Stimulated activated CD4-positive, alpha-beta T cell treated with anti-CD3 and anti-CD28 coated beads, Interleukin-2, amount 100 ng/mL, for 48 hours (primary cell): ENCODE measurements around the gene APH1A.
"Not testable (repeated sequence)": the region's sequence is repeated elsewhere in the genome, so short reads cannot be mapped to it uniquely, and the experiment has no call there.

ENCODE experiments used
- DNase-seq, 2 donors: peaks; one replicate each; pipeline ENCODE4 v3.0.0-alpha.2; 2020

Gene APH1A

GRCh38 chr1:150268705-150269403, at the start of gene APH1A:
TSS of gene APH1A (minus strand) at chr1:150269016. CDS start at chr1:150268810, 206 bp downstream.
- DNase-seq = peak; percentile 91 to 92

- not testable (repeated sequence) for DNase-seq
These were observed 45.9 kb upstream of the APH1A start for GRCh38 chr1:150314691-150315090.

- DNase-seq = no peak
These were observed 42.9 kb upstream of the APH1A start for GRCh38 chr1:150311762-150312161.

- no peak for DNase-seq
These were observed 41.1 kb upstream of the APH1A start for GRCh38 chr1:150309758-150310508.

GRCh38 chr1:150308585-150308984, 39.8 kb upstream of the APH1A start:
- DNase-seq = not testable (repeated sequence)

- no peak for DNase-seq
These were observed 34.1 kb upstream of the APH1A start for GRCh38 chr1:150302902-150303301.

GRCh38 chr1:150302338-150302737, 33.5 kb upstream of the APH1A start:
- no peak for DNase-seq

- DNase-seq = no peak
These were observed 30.9 kb upstream of the APH1A start for GRCh38 chr1:150299716-150300115.

- DNase-seq = no peak
These were observed 26.7 kb upstream of the APH1A start for GRCh38 chr1:150295476-150295875.

- DNase-seq = peak; percentile 82
These were observed 24.8 kb upstream of the APH1A start, which contains the start of gene MRPS21 for GRCh38 chr1:150293433-150294253. TSS of gene MRPS21 (plus strand) at chr1:150293861. CDS start at chr1:150294367, 506 bp downstream.

GRCh38 chr1:150288822-150289221, 20.0 kb upstream of the APH1A start:
- no peak for DNase-seq

GRCh38 chr1:150288382-150288781, 19.6 kb upstream of the APH1A start:
- DNase-seq = no peak

GRCh38 chr1:150283260-150283659, 14.4 kb upstream of the APH1A start:
- no peak for DNase-seq

GRCh38 chr1:150282558-150282958, 13.7 kb upstream of the APH1A start:
- DNase-seq = peak in 1 of 2 donors; percentile 21

GRCh38 chr1:150281758-150282557, 13.1 kb upstream of the APH1A start, which contains the start of gene CIART:
TSS of gene CIART (plus strand) at chr1:150282554. CDS start at chr1:150283268, 714 bp downstream.
- peak; percentile 56 to 58 for DNase-seq

GRCh38 chr1:150281221-150281757, 12.5 kb upstream of the APH1A start:
- DNase-seq = peak; percentile 42 to 43

GRCh38 chr1:150280138-150280707, 11.4 kb upstream of the APH1A start:
- DNase-seq = no peak

GRCh38 chr1:150273311-150273710, 4.5 kb upstream of the APH1A start:
- DNase-seq = no peak

GRCh38 chr1:150271291-150271959, 2.6 kb upstream of the APH1A start:
- no peak for DNase-seq

- no peak for DNase-seq
These were observed 635 bp upstream of the APH1A start for GRCh38 chr1:150269451-150269850.

- DNase-seq = peak; percentile 17 to 18
These were observed 494 bp downstream of the APH1A start for GRCh38 chr1:150268340-150268704.
